Prostate gland (tissue), 2 donors: Measurements from ENCODE around the gene GYS1.

Experiments
- CTCF ChIP-seq, 4 experiments: fragments of 200-600 bp in 2 of 4; fragments of 450-650 bp in 2 of 4; sonication (generic) in 2 of 4; IDR thresholded peaks; 1 replicate in 3 of 4; 2 replicates in 1 of 4; pipeline ENCODE4 v1.5.1; 2016 to 2019; ENCODE audit warnings: antibody characterized with exemption in 4 of 4, mild to moderate bottlenecking in 2 of 4, moderate library complexity in 2 of 4
- POLR2A ChIP-seq: fragments of 450-650 bp; IDR thresholded peaks from one replicate; pipeline ENCODE4 v1.6.1; 2016; ENCODE audit warnings: antibody characterized with exemption, mild to moderate bottlenecking

DNA sequence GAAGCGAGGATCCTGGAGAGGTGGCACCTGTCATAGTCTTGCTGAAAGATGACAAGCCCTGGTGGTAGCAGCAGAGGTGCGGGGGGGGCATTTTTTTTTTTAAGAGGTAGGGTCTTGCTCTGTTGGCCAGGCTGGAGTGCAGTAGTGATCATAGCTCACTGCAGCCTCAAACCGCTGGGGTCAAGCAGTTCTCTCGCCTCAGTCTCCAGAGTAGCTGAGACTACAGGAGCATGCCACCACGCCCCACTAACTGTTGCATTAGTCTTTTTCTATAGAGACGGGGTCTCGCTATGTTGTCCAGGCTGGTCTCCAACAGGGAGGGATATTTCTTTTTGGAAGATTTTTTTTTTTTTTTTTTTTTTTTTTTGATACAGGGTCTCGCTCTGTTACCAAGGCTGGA is 35.1 kb downstream of the GYS1 start:
- TF ChIP-seq POLR2A (no peak), CTCF (IDR thresholded peaks at IDR 0.05) (no peak)
